Stimulated activated CD8-positive, alpha-beta memory T cell treated with anti-CD3 and anti-CD28 coated beads, Interleukin-4, amount 100 ng/mL, for 24 hours (primary cell): Measurements from ENCODE around the gene PTPN6.

Source experiments
- DNase-seq: peaks from one replicate; pipeline ENCODE4 v3.0.0-alpha.2; 2020; ENCODE audit warnings: low read depth

PTPN6 gene

DNA sequence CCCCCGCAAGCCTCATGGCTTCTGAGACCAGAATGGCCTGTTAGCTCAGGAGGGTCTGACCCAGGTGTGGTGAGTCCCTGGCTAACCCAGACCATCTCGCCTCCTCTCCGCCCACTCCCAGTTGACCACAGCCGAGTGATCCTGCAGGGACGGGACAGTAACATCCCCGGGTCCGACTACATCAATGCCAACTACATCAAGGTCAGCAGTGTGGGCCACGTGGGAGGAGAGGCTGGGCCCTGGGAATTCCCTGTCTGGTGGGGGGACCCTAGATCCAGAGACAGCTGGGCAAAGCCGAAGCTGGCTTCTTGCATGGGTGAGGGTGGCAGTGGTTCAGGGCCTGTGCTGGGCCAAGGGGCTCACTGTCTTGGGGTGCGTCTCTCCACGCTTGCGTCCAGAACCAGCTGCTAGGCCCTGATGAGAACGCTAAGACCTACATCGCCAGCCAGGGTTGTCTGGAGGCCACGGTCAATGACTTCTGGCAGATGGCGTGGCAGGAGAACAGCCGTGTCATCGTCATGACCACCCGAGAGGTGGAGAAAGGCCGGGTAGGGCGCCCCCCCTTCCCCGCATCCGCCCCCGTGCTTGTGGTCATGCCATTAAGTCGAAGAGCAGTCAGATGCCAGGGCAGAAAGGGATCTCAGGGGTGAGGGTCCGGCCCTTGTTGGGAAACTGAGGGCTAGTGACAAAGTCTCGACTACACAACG is 5.0 kb downstream of the PTPN6 start:
- no peak for DNase-seq

DNA sequence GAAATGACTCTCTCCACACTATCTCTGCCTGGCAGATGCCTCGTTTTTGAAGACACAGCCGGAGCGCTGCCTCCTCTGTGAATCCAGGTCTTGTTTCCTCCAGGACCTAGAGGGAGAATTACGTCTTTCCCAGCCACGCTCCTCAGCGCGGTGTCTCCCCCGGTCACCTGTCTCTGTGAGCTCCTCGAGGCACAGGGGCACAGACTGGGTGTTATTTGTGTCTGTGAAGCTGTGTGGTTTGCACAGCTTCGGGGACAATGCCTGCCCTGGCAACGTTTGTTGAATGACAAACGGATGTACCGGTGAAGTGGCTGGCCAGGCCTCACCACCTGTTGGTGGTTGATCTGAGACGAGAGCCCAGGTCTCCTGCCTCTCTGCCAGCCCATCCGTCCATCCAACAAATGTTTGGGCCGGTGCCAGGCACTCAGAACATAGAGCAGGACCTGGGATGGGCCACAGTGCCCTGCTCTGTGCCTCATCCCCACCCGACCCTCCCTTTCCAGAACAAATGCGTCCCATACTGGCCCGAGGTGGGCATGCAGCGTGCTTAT is 6.1 kb downstream of the PTPN6 start:
- no peak for DNase-seq

DNA sequence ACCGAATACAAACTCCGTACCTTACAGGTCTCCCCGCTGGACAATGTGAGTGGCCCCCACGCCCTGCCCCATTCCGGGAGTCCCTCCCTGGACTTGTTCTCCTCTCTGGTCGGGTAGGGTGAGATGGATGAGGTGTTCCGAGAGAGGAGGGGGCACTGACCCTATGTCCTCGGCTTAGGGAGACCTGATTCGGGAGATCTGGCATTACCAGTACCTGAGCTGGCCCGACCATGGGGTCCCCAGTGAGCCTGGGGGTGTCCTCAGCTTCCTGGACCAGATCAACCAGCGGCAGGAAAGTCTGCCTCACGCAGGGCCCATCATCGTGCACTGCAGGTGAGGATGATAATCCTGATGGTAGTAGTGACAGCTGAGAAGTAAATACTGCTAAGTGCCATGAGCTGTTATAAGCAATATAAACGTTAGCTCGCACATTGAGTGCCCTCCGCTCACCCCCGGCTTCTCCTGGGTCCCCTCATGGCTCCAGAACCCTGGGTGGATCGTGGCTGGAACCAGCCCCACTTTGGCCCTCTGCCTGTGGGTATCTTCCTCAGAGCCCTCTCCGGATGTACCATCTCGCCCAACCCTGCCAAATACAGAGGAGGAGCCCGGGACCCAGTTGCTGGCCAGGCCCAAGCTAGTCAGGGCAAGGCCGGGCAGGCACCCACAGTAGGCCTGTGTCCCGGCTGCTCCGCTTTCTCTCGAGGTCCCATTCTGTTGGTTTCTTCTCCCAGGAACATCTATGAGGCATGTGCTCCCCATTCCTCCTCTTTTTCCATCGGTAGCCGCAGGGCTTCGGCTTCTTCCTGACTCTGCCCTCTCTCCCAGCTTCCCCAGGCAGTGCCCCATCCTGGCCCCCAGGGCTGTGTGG is 6.8 kb downstream of the PTPN6 start:
- DNase-seq = no peak

DNA sequence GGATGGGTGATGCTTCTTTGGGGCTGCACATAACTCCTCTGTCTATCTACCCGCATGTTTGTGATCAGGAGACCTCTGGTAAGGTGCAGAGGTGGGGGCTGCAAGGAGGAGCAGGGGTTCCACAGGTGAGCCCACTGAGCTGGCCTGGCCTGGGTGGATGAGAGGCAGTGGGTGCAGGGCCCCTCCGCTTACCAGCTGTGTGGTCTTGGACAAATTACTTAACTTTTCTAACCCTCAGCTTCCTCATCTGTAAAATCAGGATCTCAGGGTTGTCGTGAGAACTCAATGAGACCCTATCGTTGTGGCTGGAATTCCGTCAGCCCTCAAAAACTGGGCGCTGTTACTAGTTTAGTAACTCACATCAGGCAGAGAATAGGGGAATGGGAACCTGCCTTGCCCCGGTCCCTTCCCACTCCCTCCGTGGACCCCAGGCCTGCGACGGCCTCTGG is 7.5 kb downstream of the PTPN6 start:
- DNase-seq = no peak

DNA sequence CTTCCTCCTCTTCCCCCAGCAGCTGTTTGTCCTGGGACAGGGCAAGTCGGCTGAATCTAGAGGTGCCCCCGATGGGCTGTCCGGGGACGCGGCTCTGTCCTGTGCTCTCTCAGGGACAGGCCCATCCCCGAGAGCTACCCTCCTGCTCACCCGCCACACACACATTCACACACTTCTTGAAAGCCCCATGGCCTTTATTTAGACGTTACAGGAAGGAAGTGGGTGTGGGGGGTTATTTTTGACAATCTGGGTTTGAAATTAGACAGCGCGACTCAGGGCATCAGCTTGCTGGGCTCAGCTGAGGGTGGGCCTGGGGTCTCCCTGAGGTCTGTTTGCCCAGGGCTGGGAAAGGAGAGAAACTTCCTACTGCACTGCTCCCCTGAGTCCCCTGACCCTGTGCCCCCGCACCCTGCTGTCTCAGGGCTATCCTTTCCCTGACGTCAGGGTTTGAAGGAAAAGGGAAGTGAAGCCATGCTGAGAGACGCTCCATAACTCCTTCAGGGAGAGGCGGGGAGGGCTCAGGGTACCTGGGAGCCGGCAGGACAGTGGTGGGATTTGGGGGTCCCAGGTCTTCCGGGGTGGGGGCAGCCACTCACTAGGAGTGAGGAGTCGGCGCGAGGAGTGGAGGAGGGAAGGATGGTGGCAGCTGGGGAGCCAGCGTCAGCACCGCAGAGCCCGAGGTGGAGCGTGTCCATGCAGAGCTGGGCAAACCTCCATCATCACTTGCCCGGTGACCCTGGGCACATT is 8.1 kb downstream of the PTPN6 start:
- DNase-seq = no peak

DNA sequence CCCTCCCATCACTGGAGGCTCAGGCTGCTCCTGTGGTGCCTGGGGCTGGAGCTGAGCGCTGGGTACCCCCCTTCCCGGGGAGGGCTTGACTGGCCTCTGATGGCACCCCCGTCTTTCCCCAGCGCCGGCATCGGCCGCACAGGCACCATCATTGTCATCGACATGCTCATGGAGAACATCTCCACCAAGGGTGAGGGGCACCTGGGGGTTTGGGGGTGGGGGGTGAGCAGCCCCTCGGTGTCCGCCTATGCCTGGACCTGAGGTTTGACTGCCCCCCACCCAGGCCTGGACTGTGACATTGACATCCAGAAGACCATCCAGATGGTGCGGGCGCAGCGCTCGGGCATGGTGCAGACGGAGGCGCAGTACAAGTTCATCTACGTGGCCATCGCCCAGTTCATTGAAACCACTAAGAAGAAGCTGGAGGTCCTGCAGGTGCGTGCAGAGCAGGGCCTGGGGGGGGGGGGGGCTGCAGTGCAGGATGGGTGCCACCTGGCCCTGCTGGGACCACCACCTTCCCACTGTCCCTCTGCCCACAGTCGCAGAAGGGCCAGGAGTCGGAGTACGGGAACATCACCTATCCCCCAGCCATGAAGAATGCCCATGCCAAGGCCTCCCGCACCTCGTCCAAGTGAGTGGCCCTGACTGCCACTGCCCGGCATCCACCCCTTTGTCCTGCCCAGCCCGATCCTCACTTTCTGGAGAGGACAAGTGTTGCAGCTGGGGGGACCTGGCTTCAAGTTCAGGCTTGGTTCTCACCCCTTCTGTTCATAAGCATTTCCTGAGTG is 8.8 kb downstream of the PTPN6 start:
- no peak for DNase-seq

DNA sequence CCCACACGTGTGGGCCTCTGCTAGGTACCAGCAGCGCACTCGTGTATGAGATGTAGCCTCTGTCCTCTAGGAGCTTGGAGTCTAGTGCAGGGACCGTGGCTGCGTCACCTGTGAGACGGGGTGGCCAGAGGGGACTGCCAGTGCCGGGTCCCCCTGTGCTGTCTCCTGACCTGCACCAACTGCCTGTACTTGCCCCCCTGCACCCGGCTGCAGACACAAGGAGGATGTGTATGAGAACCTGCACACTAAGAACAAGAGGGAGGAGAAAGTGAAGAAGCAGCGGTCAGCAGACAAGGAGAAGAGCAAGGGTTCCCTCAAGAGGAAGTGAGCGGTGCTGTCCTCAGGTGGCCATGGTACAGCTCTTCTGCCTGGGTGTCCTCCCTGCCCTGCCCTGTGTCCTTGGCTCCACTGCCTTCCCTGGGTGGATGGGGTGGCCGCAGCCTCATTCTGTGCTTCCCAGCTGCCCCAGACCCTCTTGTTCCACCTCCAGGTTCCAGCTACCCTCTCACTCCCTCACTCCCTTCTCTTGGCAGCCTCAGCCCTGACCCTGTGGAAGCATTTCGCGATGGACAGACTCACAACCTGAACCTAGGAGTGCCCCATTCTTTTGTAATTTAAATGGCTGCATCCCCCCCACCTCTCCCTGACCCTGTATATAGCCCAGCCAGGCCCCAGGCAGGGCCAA is 9.6 kb downstream of the PTPN6 start:
- DNase-seq = no peak

DNA sequence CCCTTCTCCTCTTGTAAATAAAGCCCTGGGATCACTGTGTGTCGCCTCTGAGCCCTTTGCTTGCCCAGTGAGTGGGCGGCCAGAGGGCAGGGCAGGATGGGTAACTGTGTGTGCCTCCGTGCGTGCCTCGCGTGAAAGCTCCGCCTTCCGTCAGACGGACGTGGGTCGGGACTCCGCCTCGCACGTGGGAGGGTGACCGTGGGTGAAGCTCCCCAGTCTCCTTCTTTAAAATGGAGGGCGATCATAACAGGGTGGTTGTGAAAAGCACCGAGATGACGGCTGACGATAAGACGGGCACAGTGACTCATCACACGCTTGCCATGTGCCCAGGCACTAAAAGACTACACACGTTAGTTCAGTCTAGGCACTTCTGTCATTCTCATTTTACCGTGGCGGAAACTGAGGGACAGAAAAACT is 10.1 kb downstream of the PTPN6 start:
- peak; percentile 92 for DNase-seq

DNA sequence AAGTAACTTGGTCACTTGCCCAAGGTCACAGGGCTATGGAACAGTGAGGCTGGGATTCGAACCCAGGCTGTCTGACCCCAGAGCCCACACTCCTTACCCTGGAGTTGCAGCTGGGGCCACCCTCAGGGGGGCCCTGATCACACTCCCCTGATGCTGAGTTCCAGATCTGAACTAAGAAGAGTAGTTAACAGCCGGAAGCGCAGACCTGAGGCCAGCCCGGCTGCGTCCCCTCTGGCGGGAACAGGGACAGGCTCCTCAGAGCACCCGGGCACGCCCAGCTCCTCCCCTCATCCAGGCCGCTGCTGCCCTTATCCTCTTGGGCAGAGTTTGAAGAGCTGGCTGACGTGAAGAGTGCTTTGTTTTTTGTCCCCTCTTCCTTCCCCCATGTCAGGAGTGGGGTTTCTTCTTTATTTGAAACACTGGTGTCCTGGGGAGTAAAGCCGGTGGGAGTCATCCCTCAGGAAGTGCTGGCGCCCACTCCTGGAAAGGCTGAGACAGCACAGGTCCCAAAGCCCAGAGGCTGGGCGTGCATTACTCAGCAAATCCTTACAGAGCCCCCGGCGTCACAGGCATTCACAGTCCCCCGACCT is 10.6 kb downstream of the PTPN6 start:
- no peak for DNase-seq

DNA sequence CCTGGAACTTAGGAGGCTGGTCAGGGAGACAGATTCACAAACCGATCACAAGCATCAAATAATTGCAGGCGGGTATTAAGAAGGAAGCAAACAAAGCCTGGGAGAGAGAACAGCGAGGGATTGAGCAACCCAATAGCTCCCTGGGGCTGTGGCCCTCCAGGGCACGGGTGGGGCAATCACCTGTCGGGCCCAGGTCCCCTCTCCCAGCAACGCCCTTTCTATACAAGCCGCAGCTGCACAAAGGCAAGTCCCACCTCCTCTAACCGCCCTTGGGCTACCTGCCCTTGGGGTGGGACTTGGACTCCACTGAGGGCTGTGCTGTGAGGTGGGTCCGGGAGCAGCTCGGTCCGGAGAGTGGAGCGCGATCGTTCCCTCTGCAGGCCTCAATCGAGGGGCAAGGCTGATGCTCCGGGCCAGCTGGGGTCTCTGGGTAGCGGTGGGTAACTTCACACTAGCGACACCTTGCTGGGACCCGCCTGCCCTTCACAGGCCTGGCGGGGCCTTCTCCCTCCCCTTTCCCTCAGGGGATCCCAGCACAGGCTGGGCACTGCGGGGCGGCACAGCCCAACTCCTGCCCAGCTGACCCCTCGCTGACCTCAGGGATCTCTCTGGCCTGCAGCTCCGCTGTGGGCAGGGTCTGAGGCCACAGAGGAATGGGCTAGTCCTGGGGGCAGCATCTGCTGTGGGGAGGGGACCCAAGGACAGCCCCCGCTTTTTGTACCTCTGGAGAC is 11.3 kb downstream of the PTPN6 start:
- DNase-seq = no peak

DNA sequence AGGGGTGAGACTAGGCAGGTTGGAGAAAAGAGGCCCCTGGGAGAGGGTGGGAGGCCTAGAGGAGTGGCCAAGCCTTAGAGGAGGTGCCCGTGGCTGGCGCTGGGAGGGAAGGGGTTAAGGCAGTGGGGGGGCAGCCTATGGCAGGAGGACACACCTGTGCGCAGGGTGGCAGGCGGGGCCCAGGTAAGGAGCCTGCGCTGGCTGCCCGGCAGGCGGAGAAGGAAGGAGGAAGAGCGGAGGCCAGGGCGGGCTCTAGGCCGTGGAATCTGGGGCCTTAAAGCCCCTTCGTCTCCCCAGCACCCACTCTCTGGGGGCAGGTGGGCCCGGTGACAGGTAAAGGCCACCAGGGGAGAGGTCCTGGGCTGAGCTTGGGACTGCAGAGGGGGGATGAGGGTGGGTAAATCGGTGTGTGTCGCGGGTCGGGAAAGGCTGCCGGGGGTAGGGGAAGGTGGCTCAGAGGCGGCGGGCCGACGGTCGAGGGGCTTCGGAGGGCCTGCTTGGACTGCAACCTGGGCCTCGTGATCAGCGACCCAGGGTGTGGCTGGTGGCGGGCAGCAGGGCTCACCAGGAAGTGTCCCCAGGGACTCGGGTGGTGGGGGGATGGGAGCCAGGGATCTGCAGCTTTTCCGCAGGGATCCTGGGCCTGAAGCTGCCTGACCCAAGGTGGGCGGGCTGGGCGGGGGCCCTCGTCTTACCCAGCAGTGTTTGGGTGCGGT is 12.0 kb downstream of the PTPN6 start:
- DNase-seq = no peak

DNA sequence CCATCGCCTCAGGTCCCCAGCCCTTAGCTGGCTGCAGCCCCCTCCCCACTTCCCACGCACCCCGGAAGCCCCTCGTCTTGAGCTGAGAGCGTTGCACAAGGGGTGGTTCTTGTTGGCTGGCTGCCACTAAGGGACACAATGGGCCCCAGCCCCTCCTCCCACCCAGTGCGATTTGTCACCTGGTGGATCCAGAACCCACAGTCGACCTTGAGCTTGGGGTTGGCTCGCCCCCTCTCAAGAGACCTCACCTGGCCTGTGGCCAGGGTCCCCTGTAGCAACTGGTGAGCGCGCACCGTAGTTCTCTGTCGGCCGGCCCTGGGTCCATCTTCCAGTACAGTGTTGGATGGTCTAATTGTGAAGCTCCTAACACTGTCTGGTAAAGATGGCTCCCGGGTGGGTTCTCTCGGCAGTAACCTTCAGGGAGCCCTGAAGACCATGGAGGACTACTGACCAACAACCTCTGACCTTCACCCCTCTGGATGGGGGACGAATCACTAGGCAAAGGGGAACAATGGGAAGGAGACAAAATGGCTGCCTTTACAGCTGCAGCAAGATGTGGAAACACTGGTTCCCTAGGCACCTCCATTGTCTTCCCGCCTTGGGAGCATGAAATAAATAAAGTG is 12.7 kb downstream of the PTPN6 start:
- no peak for DNase-seq

DNA sequence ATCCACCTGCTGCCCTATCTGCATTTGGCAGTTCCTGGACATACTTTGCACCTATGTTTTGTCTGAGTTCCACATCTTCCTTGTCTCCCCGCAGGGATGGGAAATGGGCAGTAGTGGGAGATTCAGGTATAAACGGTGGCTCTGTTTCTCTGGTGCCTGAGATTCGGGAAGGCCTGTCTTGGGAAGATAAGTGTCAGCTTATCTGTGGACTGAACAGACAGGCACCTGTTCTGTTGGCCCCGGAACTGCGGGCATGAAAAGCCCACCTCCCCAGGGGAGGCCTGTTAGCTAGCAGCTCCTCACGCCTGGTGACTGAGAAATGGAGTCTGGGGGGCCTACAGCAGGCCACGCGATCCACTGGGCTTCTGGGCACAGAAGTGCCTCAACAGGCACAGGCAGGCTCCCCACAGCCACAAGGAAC is 13.5 kb downstream of the PTPN6 start:
- no peak for DNase-seq

DNA sequence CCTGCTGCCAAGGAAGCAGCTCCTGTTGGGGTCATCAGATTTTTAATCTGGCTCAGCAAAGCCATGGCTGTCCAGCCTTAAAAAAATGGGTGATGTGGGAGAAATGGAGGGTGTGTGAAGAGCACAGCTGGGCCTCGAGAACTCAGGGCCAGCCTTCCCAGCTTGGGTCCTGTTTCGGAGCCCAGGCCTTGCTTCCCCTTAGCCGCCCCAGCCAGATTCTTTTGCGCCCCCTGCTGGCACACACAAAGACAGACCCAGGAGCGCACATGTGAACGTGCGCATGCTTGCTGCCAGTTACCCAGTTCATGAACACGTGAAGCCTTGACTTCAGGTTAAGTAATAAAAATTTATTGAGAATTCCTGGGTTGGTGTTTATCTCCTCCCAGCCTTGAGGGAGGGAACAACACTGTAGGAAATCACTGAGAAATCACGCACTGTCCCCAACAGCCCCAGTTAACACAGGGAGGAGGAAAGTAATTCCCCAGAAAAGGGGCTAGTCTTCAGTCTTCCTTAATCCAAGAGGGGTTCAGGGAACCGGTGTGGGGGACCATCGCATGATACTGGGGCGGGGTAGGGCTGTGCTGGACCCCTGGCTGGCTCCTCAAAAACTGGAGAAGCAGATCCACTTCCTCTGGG is 14.0 kb downstream of the PTPN6 start:
- peak; percentile 81 for DNase-seq

DNA sequence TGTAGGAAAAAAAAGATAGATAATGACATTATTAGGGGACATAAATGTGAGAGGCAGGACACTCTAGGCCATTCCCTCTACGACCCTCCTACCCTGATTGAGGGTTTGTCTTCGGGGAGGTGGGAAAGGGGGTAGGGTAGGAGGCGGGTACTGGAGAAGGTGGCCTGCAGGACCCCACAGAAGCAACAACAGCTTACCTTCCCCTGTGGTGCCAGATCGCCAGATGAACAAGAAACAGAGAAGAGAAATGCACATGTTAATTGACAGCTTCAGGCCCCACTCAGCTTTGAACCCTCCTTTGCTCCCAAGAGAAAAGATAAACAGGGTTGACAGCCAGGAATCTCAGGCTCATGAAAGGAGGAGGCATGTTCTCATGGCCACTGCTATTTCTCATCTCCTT is 14.6 kb downstream of the PTPN6 start:
- no peak for DNase-seq

DNA sequence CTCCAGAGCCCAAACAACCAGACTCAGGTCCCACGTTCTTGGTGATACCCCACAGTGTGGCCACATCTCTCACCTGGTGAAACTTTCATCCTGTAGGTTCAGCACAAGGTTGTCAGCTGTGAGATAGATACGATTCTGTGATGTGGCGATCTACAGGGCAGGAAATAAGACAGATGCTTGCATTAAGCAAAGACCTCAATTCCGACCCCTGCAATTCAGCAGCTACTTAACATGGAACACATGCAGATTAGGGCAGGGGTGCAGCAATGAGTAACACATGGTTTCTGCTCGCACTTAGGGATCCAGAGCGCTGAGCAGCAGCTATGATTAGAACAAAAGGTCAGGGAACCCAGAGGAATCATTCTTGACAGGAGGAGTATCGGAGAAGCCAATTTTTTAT is 15.2 kb downstream of the PTPN6 start:
- no peak for DNase-seq

DNA sequence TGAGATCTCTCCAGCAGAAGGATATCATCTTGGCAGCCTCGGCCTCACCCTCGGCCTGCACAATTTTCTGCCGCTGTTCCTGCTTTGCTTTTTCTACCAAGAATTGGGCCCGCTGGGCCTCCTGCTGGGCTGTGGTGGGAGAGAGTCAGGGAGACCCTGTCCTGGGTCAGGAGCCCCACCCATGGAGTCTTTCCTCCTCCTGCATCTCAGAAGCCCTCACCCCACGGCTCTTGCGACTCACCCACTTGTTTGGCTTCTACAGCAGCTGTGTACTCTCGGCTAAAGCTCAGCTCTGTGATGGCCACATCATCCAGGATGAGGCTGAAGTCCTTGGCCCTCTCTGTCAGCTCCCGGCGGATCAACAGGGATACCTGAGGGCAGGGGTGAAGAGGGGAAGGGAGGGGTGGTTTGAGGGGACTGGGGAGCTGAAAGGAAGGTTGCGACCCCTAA is 16.5 kb downstream of the PTPN6 start:
- DNase-seq = no peak

DNA sequence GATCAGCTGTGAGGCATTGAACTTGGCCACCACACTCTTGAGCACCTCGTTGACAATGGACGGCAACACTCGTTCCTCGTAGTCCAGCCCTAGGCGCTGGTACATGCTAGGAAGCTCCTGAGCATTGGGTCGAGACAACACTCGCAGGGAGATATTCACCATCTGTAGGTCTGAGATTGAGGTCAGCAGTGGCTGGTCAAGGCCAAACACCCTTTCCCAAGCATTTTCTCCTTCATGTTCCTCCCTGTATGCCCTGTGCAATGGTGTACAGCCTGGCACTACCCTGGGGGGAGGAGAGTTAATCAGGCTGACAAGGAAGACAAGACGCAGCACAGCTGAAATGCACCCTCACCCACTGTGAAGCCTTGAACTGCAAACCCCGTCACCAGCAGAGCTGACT is 17.3 kb downstream of the PTPN6 start:
- no peak for DNase-seq
